Mucosa of descending colon (tissue), 3 donors: Measurements from ENCODE around the gene ACSL5. TPM values are rescaled to one million over a fixed set of nuclear protein-coding genes. Genes with fewer than 3 reads are reported as not detected.

Source experiments
- ATAC-seq: fragments of 200-7000 bp; cut with Tn5 transposase; one replicate; pipeline ENCODE4 v1.9.1; 2020; ENCODE audit warnings: mild to moderate bottlenecking, moderate library complexity
- DNase-seq, 3 donors: peaks; one replicate each; pipeline ENCODE4 v3.0.0-alpha.2; 2020
- H3K36me3 ChIP-seq: fragments of 200-600 bp; one replicate; pipeline ENCODE4 v1.8.0; 2021; ENCODE audit warnings: low read depth, mild to moderate bottlenecking
- H3K4me1 ChIP-seq: fragments of 200-600 bp; one replicate; pipeline ENCODE4 v1.8.0; 2021; ENCODE audit warnings: low read depth, mild to moderate bottlenecking
- H3K4me3 ChIP-seq: fragments of 200-600 bp; one replicate; pipeline ENCODE4 v1.8.0; 2021; ENCODE audit warnings: mild to moderate bottlenecking
- H3K9me3 ChIP-seq: fragments of 200-600 bp; one replicate; pipeline ENCODE4 v1.8.0; 2021; ENCODE audit warnings: mild to moderate bottlenecking
- intact Hi-C, 2 donors: fragments of 100-400 bp; cut with DNase I in 1 of 2; cut with micrococcal nuclease in 1 of 2; formaldehyde crosslinking; loops; one replicate each; pipeline versions ENCODE4 v1.11.0 to v1.11.1; 2022; cut with DNase I, micrococcal nuclease
- long read RNA-seq, 2 donors: library from polyadenylated mRNA; unstranded; transcript quantifications; one replicate each; pipeline ENCODE4 v2.0.0, GENCODE V29; 2019 to 2021
- total RNA-seq, 3 donors: library from RNA; stranded (reverse); fragmentation: NEBNext Ultra II Directional in 2 of 3; extraction: Animal tissue kit (Norgen Biotek cat#: 25700) in 2 of 3; gene quantifications; one replicate each; pipeline versions ENCODE4 v1.2.1 to v1.2.4, GENCODE V29; 2021 to 2023
- TF ChIP-seq, protein P1 (sequence below): fragments of 200-600 bp; IDR thresholded peaks from one replicate; pipeline ENCODE4 v1.8.0; 2022; ENCODE audit warnings: antibody characterized with exemption, mild to moderate bottlenecking
- donor health status: DM: no; HTN: no; CAD: no; lungs with moderate emphysema.
- donor health status: DM: no; HTN: no; CAD: no.
- donor health status: DM: no; HTN: yes; CAD: no.

Gene ACSL5
- 100 to 1,000 TPM; 125 to 312 (median 258) TPM for total RNA-seq
- long read RNA-seq, donor 1, transcript ACSL5-203 (21 exons, 3,353 nt), result minor isoform, 52 of 182 reads
- long read RNA-seq, donor 1, transcript ACSL5-202 (21 exons, 3,351 nt), result major isoform, 81 of 182 reads
- long read RNA-seq, donor 1, partial matches to known transcripts, result 20 of 182 reads
- long read RNA-seq, donor 1, other reads (novel, unspliced or antisense), result 26 of 182 reads
- long read RNA-seq, donor 2, transcript ACSL5-203 (21 exons, 3,353 nt), result minor isoform, 12 of 169 reads
- long read RNA-seq, donor 2, transcript ACSL5-202 (21 exons, 3,351 nt), result major isoform, 88 of 169 reads
- long read RNA-seq, donor 2, partial matches to known transcripts, result 28 of 169 reads
- long read RNA-seq, donor 2, other reads (novel, unspliced or antisense), result 36 of 169 reads

DNA sequence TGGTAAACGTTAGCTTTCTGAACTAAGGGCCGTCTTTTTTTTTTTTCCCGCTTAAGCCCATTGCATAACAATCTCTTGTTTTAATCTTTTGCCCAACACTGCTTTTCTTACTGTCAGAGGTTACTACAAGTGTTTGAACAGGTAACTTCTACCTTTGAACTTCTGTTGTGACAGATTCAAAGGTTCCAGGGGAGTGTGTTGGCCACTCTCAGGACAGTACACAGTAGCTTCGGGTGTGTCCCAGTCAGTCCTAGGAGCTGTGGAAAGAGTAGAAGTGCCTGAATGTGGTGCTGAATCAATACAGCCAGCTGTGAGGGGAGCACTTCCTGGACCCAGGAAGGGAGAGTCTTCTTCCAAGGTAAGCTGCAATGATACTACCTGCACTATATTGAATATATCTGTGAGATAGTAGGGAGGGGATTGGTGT lies at the start of gene ACSL5:
ACSL5 (plus strand) TSS at position 205 of the 427 bp plus-strand sequence. CDS start 20,831 bp downstream, outside the sequence.
- DNase-seq (peak in 1 of 3 donors; percentile 70), ATAC-seq (peak; percentile 79)
- H3K4me3 ChIP-seq, result no peak within 1 kb of the TSS
- TF ChIP-seq, protein P1, sequence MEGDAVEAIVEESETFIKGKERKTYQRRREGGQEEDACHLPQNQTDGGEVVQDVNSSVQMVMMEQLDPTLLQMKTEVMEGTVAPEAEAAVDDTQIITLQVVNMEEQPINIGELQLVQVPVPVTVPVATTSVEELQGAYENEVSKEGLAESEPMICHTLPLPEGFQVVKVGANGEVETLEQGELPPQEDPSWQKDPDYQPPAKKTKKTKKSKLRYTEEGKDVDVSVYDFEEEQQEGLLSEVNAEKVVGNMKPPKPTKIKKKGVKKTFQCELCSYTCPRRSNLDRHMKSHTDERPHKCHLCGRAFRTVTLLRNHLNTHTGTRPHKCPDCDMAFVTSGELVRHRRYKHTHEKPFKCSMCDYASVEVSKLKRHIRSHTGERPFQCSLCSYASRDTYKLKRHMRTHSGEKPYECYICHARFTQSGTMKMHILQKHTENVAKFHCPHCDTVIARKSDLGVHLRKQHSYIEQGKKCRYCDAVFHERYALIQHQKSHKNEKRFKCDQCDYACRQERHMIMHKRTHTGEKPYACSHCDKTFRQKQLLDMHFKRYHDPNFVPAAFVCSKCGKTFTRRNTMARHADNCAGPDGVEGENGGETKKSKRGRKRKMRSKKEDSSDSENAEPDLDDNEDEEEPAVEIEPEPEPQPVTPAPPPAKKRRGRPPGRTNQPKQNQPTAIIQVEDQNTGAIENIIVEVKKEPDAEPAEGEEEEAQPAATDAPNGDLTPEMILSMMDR, result no peak
- H3K36me3 ChIP-seq, result no peaks in the 10 kb centered on the region
- H3K4me1 ChIP-seq, result peaks cover 32% of the 10 kb centered on the region
- H3K9me3 ChIP-seq, result no peaks in the 10 kb centered on the region
- intact Hi-C loops, result no loop called here

GRCh38 chr10:112327678-112328077 lies 46.2 kb upstream of the ACSL5 start:
- intact Hi-C loops, result no loop called here
- DNase-seq (no peak), ATAC-seq (no peak)
- H3K4me1 ChIP-seq, result peaks cover 16% of the 10 kb centered on the region
- H3K36me3 ChIP-seq, result no peaks in the 10 kb centered on the region
- H3K9me3 ChIP-seq, result no peaks in the 10 kb centered on the region
- no peak overlapping the region for H3K4me3 ChIP-seq
- TF ChIP-seq, protein P1, result no peak

DNA sequence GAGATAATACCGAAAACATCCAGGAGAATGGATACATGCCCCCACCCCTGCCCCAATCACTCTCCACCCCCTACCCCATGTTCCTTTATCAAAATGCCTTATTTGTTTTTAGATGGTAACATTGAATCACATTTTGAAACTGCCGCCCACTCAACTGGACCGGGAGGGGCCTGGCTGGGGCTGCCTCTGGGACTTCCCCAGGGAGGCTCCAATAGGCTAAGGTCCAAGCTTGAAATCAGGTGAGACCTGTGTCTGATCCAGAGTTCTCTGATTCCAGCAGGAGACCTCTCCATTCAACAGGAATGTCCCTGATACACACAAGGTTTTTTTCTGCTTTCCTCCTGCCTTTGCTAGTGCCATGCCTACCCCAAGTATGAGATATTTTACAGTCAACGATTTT lies 43.8 kb upstream of the ACSL5 start:
- H3K36me3 ChIP-seq, result no peaks in the 10 kb centered on the region
- DNase-seq (peak in 1 of 3 donors; percentile 47), ATAC-seq (peak; percentile 30)
- H3K4me1 ChIP-seq, result peaks cover 31% of the 10 kb centered on the region
- H3K9me3 ChIP-seq, result no peaks in the 10 kb centered on the region
- TF ChIP-seq, protein P1, result no peak
- intact Hi-C loops, result no loop called here
- H3K4me3 ChIP-seq, result no peak overlapping the region

- Histone ChIP-seq H3K36me3 (no peaks in the 10 kb centered on the region), H3K9me3 (no peaks in the 10 kb centered on the region), H3K4me1 (peaks cover 35% of the 10 kb centered on the region), H3K4me3 (no peak overlapping the region)
- TF ChIP-seq, protein P1, result no peak
- intact Hi-C loops, result no loop called here
- ATAC-seq (no peak), DNase-seq (no peak)
Observed at GRCh38 chr10:112330607-112331160, 43.2 kb upstream of the ACSL5 start.

DNA sequence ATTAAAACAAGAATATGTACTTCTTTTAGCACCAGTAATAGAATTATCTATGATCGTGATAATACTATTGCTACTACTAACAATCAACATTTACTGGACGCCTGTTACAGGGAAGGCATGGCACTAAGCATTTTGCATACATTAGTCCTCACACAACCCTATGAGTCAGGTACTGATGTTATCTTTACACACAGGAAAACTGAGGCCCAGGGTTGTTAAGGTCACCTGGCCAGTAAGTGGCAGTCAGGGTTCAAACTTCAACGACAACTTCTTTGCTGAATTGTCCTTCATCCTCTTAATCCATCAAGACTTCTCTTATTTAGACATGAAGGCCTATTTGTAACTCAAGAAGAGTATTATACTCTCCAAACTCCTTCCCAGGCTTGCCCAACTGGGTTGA lies 41.9 kb upstream of the ACSL5 start:
- Histone ChIP-seq H3K9me3 (no peaks in the 10 kb centered on the region), H3K36me3 (no peaks in the 10 kb centered on the region), H3K4me1 (peaks cover 42% of the 10 kb centered on the region), H3K4me3 (no peak overlapping the region)
- peak; percentile 38 for ATAC-seq
- intact Hi-C loops, result no loop called here
- DNase-seq, result no peak
- TF ChIP-seq, protein P1, result no peak
